HT-29 (cell line): ENCODE results near the gene PCIF1. TPM values are rescaled to one million over a fixed set of nuclear protein-coding genes. Genes with fewer than 3 reads are reported as not detected.
A peak's percentile ranks its signal among the peaks of the same experiment; 100 is the strongest.
"Not testable (repeated sequence)": the region's sequence is repeated elsewhere in the genome, so short reads cannot be mapped to it uniquely, and the experiment has no call there.

Experiments used
- DNase-seq: peaks from one replicate; pipeline ENCODE4 v3.0.0-alpha.2; 2015; ENCODE audit warnings: low spot score
- total RNA-seq: library from RNA; depleted of rRNA; stranded (reverse); fragments of >200 nt; shearing (Covaris generic); gene quantifications from 2 replicates; pipeline ENCODE4 v1.2.3, GENCODE V29; 2014

Gene PCIF1
- total RNA-seq, 1 experiment from 2014 or later, result 31.7 TPM

DNA sequence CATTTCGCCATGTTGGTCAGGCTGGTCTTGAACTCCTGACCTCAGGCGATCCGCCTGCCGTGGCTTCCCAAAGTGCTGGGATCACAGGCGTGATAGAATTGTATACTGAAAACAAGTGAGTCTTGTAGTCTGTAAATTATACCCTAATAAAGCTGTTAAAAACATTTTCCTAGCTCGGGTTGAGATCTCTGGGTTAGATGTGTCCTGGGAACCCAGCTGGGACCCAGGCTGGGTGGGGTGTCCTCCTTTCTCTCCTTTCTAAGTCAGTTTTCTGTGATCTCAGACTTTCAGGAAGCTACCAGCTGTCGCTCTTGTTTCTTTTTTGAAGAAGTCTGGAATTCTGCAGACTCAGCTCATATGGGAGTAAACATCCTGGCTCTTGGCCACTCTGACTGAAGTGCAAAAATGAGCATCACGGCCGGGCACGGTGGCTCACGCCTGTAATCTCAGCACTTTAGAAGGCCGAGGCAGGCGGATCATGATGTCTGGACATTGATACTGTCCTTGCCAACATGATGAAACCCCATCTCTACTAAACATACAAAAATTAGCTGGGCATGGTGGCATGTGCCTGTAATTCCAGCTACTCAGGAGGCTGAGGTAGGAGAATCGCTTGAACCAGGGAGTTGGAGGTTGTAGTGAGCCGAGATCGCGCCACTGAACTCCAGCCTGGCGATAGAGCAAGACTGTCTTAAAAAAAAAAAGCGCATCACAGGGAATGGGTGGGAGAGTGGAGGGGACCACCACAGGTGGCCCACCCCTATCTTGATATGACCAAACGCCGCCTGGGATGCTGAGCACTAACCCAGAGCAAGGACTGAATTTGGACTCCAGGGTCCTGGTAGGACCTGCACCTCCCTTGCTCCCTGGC lies 9.9 kb upstream of the PCIF1 start:
- DNase-seq, result no peak

DNA sequence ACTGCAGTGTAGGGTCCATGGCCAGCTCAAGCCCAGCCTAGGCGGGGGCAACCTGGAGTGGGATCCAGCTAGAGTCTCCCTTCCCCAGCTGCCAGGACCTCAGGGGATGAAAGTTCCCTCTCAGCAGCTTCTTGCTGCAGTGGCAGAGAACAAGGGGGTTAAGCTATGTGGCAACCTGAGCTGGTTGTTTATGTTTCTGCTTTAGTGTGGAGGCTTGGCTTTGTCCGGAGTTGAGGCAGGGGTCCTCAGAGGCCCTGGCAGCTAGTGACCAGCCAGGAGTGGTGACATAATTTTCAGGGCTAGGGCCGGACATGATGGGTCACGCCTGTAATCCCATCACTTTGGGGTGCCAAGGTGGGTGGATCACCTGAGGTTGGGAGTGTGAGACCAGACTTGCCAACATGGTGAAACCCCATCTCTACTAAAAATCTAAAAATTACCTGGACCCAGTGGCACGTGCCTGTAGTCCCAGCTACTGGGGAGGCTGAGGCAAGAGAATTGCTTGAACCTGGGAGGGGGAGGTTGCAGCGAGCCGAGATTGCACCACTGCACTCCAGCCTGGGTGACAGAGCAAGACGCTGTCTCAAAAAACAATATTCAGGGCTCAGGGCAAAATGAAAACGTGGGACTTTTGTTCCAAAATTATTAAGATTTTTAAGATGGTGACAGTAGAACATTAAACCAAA lies 8.5 kb upstream of the PCIF1 start:
- DNase-seq, result no peak

GRCh38 chr20:45926731-45927070 lies 7.8 kb upstream of the PCIF1 start:
- no peak for DNase-seq

DNA sequence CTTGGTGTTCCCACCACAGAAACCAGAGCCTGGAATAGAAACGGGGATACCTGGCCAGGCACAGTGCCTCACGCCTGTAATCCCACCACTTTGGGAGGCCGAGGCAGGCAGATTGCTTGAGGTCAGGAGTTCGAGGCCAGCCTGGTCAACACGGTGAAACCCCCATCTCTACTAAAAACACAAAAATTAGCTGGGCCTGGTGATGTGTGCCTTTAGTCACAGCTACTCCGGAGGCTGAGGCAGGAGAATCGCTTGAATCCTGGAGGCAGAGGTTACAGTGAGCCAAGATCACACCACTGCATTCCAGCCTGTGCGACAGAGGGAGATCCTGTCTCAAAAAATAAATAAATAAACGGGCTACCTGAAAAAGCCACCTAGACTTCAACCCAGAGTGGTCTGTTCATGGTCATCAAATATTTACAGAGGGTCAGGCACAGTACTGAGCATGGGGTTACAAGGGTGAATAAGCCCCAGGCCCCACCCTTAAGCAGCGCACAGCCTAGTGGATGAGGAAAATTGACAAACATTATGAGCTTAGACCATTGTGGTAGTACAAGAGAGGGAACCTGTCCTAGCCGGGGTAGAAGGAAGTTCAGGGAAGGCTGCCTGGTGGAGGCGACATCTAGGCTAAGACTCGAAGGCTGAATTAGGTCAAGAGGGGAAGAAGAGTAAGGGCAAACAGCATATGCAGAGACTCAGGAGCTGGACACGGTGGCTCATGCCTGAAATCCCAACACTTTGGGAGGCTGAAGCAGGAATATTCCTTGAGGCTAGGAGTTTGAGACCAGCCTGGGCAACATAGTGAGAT lies 7.2 kb upstream of the PCIF1 start:
- no peak for DNase-seq

GRCh38 chr20:45931680-45932079 lies 2.8 kb upstream of the PCIF1 start:
- DNase-seq, result not testable (repeated sequence)

GRCh38 chr20:45933266-45934045 lies 1.0 kb upstream of the PCIF1 start:
- peak; percentile 91 for DNase-seq

- no peak for DNase-seq
Measured at GRCh38 chr20:45934046-45934585, 367 bp upstream of the PCIF1 start.

GRCh38 chr20:45935416-45936046 lies 1.0 kb downstream of the PCIF1 start:
- DNase-seq, result no peak

DNA sequence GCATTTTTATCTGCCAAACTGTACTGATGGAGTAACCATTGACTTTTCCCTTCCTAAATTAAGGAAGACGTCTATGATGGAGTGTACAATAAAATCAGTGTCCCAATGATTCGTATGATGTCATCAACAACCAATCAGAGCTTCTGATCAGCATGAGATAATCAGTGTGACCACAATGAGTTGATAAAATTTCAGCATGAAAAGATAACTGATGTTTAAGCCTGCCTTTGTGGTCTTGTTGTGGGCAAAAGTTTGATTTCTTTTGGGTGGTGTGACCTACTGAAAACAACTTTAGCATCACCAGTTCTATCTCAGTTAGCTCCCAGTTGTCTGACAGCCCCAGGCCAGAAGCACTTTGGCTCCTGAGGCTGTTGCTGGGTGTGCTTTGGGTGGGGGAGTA lies 3.3 kb downstream of the PCIF1 start:
- no peak for DNase-seq

GRCh38 chr20:45938727-45939438 lies 4.4 kb downstream of the PCIF1 start:
- DNase-seq, result no peak

- DNase-seq, result no peak
Measured at GRCh38 chr20:45940053-45940452, 5.6 kb downstream of the PCIF1 start.

DNA sequence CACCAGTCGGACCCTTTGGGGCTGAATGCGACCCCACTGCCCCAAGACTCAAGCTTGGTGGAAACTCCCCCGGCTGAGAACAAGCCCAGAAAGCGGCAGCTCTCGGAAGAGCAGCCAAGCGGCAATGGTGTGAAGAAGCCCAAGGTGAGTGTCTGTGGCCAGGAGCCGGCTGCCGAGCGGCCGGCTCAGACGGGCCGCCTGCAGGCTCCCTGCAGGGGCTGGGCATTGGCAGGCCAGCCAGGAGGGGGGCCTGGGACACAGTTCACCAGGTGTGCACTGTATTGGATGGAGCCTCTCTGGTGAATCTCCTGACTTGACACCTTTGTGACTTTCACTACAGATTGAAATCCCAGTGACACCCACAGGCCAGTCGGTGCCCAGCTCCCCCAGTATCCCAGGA lies 6.0 kb downstream of the PCIF1 start:
- DNase-seq, result no peak

DNA sequence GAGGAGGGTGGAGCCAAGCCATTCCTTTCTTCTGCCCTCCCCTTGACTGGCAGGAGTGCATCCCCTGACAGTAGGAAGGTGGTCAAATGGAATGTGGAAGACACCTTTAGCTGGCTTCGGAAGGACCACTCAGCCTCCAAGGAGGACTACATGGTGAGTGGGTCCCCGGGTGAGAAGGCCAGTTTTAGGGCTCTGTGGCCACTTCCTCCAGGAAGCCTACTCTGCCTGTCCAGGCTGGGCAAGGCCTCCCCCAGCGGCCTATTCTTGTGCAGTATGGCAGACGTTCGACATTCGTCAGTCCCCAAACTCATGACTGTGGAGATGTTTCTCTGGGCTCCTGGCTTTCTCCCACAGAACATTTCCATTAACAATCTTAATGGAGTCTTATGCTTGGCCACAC lies 9.1 kb downstream of the PCIF1 start:
- no peak for DNase-seq

GRCh38 chr20:45944151-45944964 lies 9.9 kb downstream of the PCIF1 start:
- DNase-seq, result no peak

- DNase-seq, result peak; percentile 42
Measured at GRCh38 chr20:45944965-45945677, 10.6 kb downstream of the PCIF1 start.

DNA sequence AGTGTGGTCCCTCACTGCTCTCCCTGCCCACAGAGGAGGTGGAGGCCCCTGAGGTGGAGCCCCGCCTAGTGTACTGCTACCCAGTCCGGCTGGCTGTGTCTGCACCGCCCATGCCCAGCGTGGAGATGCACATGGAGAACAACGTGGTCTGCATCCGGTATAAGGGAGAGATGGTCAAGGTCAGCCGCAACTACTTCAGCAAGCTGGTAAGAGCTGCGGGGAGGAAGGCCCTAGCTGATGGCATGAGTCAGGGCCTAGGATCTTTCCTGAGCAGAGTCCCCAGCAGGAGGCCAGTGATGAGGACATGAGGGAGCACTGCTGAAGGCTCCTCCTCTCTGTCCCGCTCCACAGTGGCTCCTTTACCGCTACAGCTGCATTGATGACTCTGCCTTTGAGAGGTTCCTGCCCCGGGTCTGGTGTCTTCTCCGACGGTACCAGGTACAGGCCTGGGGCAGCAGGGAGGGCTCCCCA lies 11.2 kb downstream of the PCIF1 start:
- peak; percentile 37 for DNase-seq

DNA sequence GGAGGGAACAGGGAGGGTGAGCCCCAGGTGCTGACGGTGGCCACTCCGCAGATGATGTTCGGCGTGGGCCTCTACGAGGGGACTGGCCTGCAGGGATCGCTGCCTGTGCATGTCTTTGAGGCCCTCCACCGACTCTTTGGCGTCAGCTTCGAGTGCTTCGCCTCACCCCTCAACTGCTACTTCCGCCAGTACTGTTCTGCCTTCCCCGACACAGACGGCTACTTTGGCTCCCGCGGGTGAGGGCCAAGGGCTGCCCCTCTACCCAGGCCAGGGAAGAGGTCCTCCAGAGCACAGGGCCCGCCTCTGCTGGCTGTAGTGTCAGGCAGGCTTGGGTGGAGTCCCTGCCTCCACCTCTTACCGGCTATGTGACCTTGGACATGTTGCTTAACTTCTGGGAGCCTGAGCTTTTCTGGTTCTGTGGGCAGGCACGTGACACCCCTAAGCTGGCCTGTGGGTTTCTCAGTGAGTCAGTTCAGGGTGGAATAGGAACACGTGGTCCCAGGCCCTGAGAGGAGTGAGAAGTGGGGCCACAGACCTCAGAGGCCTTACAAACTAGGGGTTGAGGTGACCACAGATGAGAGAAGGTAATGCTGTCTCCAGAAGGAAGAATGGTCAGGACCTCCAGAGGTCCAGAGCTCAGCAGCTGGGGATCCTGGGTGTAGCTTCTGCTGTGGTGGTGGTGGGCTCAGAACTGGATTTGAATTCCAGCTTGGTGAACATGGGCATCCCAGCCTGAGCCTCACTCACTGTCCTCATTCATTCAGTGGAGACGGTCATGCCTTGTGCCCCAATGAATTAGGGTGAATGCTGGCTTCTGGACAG lies 11.9 kb downstream of the PCIF1 start:
- peak; percentile 76 for DNase-seq
